Measurements from ENCODE around the gene TGFBR3.
A peak's percentile ranks its signal among the peaks of the same experiment; 100 is the strongest.

Gene TGFBR3

DNA sequence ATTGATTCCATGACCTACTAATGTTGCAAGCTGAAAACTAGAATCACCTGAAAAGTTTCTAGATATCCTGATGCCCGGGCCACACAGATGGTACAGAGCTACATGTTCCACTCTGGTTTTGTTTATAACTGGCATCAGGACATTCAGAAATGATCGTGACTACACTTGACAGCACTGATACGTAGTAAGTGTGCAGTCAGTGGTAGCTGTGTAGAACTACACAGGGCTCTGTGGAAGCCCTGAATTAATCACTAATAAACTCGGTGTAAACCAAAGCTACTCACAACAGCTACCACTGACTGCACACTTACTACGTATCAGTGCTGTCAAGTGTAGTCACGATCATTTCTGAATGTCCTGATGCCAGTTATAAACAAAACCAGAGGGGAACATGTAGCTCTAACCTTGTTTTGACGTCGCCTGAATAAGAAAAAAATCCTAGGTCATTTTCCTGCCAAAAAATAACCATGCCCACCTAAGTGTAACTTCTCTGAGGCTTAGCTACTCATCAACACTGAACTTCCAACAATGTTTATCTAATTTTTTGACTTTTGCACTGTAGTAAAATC is 149.7 kb downstream of the TGFBR3 start:
- DNase-seq (ENCODE audit: low read depth in 2 of 2), result no peak

DNA sequence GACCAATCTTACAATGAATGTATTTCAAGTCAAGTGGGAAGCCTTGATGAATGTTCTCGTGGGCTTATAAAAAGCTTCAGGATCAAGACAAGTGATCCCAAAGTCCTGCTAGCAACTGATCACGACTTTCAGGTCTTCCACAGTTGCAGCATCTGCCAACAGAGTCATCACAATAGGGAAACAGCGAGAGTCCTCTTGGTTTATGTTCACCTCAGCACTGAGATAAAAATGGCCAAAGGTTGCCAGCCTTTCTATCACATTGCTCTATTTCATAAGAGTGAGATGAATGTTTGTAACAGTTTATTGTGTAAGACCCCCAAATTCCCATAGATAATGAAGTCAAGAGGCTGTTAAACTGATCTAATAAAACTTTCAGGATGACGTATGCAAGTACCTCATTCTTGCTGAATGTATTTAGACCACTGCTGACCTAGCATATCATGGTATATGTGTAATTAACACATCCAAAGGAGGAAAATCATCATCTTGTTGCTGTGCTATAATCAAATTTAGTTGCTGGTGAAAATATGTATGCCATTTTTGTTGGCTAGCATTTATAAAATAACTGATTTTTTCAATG is 150.6 kb downstream of the TGFBR3 start:
- DNase-seq (ENCODE audit: low read depth in 2 of 2), result no peak

- no peak for DNase-seq (ENCODE audit: low read depth in 2 of 2)
Observed at GRCh38 chr1:91734761-91735160, 151.2 kb downstream of the TGFBR3 start.

DNA sequence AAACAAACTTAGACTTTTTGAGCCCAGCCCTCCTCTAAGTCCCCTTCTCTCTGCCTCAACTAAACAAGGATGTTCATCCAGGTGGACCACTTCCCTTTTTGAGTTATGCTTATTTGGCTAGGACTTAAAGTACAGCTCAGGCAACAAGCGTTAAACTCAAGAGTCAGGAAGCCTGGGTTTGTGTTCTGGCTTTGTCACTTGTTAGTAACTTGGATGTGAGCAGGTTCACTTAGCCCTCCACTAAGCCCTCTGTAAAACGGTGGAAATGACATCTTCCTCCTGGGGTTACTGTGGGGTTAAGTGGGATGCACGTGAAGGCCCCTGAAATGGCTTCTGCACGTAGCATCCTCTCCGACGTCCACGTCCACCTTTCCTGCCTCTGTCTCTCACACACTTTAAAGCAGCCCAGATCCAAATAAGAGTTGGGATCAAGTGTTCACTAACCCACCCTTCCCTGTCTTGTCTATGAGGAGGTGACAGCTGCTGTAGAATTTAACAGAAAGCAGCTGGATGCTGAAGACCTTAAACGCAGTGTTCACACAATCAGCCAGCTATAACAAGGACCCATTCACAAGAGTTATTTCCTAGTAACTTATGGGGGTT is 152.7 kb downstream of the TGFBR3 start:
- DNase-seq (ENCODE audit: low read depth in 2 of 2), result no peak

GRCh38 chr1:91732291-91733107 is 153.5 kb downstream of the TGFBR3 start:
- DNase-seq (ENCODE audit: low read depth in 2 of 2), result no peak

GRCh38 chr1:91731815-91732214 is 154.1 kb downstream of the TGFBR3 start:
- DNase-seq (ENCODE audit: low read depth in 2 of 2), result peak in 1 of 2 donors; percentile 11

DNA sequence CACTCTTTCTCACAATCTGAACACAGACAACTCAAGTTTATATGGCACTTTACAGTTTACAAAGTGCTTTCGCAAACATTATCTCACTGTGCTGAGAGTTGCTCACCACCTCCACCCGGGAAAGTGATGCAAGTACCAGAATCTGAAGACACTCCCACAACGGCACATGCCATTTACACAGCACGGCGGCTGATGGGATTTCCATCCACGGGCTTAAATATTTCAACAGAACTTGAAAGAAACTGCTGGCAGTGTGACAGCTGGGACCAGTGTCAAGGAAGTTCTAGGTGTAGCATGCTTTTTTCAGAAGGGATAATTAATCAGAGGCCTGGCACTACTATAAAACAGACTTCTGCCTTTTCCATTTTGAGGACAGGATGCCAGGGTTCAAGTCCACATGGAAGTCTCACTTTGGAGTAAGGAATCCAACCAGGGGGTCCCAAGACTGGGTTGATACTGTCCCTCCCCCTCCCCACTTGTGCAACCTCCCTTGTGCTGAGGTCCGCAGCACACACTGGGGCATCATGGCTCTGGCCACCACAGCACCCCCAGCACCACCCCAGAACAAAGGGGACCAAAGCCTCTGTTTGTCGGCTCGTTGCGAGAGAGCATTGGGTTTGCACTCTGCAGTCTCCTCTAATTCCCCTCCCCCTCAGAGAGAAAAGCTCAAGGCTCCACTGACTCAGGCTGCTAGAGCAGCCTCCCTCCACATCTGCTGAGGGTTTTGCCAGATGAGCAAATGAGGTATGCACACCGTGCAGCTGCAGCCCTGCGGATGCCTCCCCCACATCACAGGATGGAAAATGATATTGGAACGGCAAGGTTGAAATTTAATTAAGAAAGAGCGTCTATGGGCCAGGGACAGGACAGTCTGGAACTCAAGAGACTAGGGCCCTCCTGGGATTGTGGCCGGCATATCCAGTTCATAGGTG is 154.9 kb downstream of the TGFBR3 start:
- DNase-seq (ENCODE audit: low read depth in 2 of 2), result no peak

DNA sequence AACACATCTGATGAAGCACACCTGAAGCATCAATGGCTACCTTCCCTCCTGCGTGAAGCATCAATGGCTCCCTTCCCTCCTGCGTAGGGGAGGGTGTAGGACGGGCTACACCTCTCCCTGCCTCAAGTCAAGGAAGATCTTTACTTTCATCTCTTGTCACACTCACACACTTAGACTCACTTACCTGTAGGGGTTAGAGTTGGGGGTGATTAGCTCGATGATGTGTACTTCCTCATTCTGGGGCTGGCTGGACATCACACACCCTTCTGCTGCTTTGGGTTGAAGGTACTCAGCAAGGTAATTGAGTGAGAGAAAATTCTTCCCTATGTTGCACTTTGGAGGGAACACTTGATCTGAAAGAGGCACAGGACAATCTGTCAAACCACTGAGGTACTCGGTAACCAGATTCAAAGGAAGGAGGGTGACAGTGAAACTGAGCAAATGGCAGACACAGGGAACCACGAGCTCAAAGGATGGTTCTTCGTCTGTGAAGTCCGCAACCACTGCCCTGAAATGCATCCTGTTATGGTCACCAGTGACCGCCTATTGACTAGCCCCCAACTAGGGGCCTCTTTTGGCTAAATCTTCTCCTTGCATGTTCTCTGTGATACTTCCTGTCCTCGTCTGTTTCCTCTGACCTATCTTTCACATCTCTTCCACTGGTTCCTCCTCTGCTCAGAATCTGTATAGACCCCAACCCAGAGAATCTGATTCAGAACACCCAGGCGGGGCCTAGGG is 156.2 kb downstream of the TGFBR3 start:
- no peak for DNase-seq (ENCODE audit: low read depth in 2 of 2)

- DNase-seq (ENCODE audit: low read depth in 2 of 2), result no peak
Observed at GRCh38 chr1:91727763-91728162, 158.2 kb downstream of the TGFBR3 start.

GRCh38 chr1:91725989-91726721 is 159.8 kb downstream of the TGFBR3 start:
- DNase-seq (ENCODE audit: low read depth in 2 of 2), result no peak

- no peak for DNase-seq (ENCODE audit: low read depth in 2 of 2)
Observed at GRCh38 chr1:91725618-91725988, 160.3 kb downstream of the TGFBR3 start.

- no peak for DNase-seq (ENCODE audit: low read depth in 2 of 2)
Observed at GRCh38 chr1:91724644-91725043, 161.3 kb downstream of the TGFBR3 start.

DNA sequence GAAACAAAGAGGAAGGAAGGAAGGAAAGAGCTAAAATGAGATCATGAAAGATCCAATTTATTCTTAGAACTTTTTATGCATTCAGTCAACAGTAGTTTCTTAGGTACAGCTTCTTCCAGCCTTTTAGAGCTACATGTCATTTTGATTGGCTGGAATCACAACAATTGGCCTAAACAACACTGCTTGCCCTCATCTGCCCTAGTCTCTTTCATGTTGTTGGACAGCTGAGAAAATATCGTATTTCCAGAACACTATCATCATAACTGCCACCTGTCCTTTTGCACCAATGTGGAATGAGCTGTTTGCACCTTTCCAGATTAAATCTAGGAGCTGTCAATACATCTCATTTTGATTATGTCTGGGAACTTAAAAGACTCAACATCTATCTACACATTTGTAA is 161.7 kb downstream of the TGFBR3 start:
- DNase-seq (ENCODE audit: low read depth in 2 of 2), result no peak

- DNase-seq (ENCODE audit: low read depth in 2 of 2), result no peak
Observed at GRCh38 chr1:91720044-91720443, 165.9 kb downstream of the TGFBR3 start.

DNA sequence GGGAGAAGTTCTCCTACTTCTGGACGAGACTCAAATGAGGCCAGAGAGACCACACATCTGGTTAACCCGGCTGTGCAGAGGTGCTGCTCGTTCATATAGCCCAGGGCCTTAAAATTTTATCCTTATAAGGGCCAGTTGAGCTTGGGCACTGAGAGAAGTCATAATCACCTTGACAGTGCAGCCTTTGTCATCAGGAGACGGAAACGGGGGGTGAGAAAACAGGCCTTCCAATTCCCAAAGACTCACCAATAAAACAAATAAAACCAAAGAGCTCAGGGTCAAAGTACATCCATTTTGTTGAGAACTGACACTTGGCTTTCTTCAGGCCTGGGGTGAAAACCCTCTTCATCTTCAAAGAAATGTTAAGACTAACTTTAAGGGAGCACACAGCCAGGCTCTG is 167.1 kb downstream of the TGFBR3 start:
- no peak for DNase-seq (ENCODE audit: low read depth in 2 of 2)

GRCh38 chr1:91718368-91718767 is 167.6 kb downstream of the TGFBR3 start:
- DNase-seq (ENCODE audit: low read depth in 2 of 2), result no peak

DNA sequence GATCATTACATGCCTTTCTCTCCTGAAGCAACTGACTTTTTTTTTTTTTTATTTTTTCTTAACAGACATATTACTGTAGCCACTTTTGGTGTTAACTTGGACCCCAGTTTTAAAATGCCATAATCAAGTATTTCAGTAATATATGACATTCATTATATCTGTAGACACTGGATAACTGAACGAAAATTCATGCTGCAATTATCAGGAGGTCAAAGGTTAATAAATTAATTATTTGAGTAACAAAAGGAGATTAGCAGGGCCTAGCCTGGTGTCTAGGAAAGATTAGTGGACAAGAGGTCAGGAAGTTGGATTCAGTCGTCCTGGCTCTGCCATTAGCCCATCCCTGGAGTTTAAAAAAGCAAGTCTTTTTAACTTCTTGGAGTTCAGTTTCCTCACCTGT is 168.1 kb downstream of the TGFBR3 start:
- no peak for DNase-seq (ENCODE audit: low read depth in 2 of 2)

DNA sequence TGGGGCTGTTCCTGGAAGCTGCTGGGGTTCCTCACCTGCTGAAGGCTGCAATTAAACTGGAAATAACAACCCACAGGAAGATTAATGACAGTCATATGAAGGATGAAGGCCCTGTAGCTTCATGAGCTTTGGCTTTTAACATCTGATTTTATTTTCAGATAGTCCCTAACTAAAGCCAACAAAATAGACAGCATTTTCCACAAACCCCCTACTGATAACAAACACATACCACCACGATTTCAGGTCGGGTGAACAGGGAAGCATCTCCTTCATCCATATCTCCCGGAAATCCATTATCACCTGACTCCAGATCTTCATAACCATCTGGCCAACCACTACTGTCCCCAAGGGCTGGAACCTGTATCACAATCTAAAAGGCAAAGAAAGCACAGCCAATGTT is 169.6 kb downstream of the TGFBR3 start:
- DNase-seq (ENCODE audit: low read depth in 2 of 2), result no peak

DNA sequence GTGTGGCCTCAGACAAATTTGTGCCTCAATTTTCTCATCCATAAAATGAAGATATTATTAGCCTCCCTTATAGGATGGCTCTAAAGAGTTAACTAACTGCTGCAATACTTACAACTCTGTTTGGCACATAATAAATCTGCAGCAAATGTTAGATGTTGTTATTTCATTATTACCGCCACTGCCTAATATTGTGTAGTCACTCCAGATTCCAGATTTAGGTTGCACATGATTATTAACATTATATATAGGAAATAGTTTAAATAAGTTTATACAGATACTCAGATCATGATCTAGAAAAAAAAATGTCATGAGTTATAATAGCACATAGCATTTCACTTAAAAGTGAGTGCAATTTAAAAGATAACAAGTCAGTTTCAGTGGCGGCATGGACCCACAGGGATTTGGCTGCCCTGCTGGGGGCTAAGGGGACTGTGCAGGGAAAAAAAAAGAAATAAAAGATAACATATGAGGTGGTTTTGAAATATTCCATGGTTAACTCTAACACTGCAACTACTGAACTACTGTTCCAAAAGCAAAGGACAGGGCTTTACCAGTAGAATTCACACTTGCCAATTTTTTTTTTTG is 170.4 kb downstream of the TGFBR3 start:
- no peak for DNase-seq (ENCODE audit: low read depth in 2 of 2)

GRCh38 chr1:91714867-91715381 is 171.0 kb downstream of the TGFBR3 start:
- no peak for DNase-seq (ENCODE audit: low read depth in 2 of 2)
